Naive thymus-derived CD4-positive, alpha-beta T cell (primary cell): Measurements from ENCODE around the gene RASL11B. TPM values are rescaled to one million over a fixed set of nuclear protein-coding genes. Genes with fewer than 3 reads are reported as not detected.

Experiments
- ATAC-seq: fragments of 150-1000 bp; cut with Tn5 transposase; 2 replicates; pipeline ENCODE4 v1.10.0; 2021; ENCODE audit warnings: mild to moderate bottlenecking, moderate library complexity
- CTCF ChIA-PET: fragments of 350-600 bp; sonication (Branson Sonifier 250); formaldehyde crosslinking; loops from one replicate; lab custom pipeline; 2021; ENCODE audit warnings: antibody characterized with exemption; lab: Charles Lee
- POLR2A ChIA-PET: fragments of 350-600 bp; sonication (Branson Sonifier 250); formaldehyde crosslinking; loops from one replicate; lab custom pipeline; 2021; ENCODE audit warnings: antibody characterized with exemption, inconsistent platforms; lab: Charles Lee
- DNase-seq, 9 donors: peaks; one replicate each; pipeline versions ENCODE4 v3.0.0 to v3.0.0-alpha.2; 2020 to 2022; ENCODE audit warnings: mixed read lengths in 1 of 9
- H3K27ac ChIP-seq: one replicate; pipeline ENCODE4 v1.7.0; 2013; ENCODE audit warnings: mild to moderate bottlenecking, low read depth, low read length, moderate library complexity
- H3K27me3 ChIP-seq, 2 donors: one replicate each; pipeline ENCODE4 v1.7.0; 2013; ENCODE audit warnings: low read length in 2 of 2, mild to moderate bottlenecking in 2 of 2, moderate library complexity in 2 of 2; ENCODE audit not compliant: control insufficient read depth in 2 of 2, insufficient read depth in 2 of 2
- H3K36me3 ChIP-seq, 3 experiments: 1 replicate in 2 of 3; 2 replicates in 1 of 3; pipeline ENCODE4 v1.7.0; 2013; ENCODE audit warnings: low read length in 3 of 3, mild to moderate bottlenecking in 3 of 3, moderate library complexity in 1 of 3; ENCODE audit not compliant: insufficient read depth in 3 of 3, control insufficient read depth in 2 of 3
- H3K4me1 ChIP-seq, 2 donors: one replicate each; pipeline ENCODE4 v1.7.0; 2013; ENCODE audit warnings: low read length in 2 of 2, mild to moderate bottlenecking in 2 of 2, moderate library complexity in 1 of 2; ENCODE audit not compliant: control insufficient read depth in 2 of 2, insufficient read depth in 2 of 2
- H3K4me3 ChIP-seq: 2 replicates; pipeline ENCODE4 v1.7.0; 2013; ENCODE audit warnings: mild to moderate bottlenecking, low read length
- H3K9me3 ChIP-seq, 3 experiments: 1 replicate in 2 of 3; 2 replicates in 1 of 3; pipeline ENCODE4 v1.7.0; 2013; ENCODE audit warnings: low read length in 3 of 3; ENCODE audit not compliant: control insufficient read depth in 2 of 3
- H3K27ac Mint-ChIP-seq, 9 donors: one replicate each; pipeline ENCODE4 v1.8.0; 2020 to 2022; ENCODE audit warnings: mixed read lengths in 9 of 9, mild to moderate bottlenecking in 8 of 9, moderate library complexity in 5 of 9, inconsistent platforms in 2 of 9
- H3K27me3 Mint-ChIP-seq, 5 donors: one replicate each; pipeline ENCODE4 v1.8.0; 2021 to 2022; ENCODE audit warnings: mixed read lengths in 5 of 5, mild to moderate bottlenecking in 1 of 5
- H3K36me3 Mint-ChIP-seq, 5 donors: one replicate each; pipeline ENCODE4 v1.8.0; 2020 to 2022; ENCODE audit warnings: mixed read lengths in 5 of 5, mild to moderate bottlenecking in 3 of 5, inconsistent platforms in 1 of 5
- H3K4me1 Mint-ChIP-seq, 7 donors: one replicate each; pipeline ENCODE4 v1.8.0; 2020 to 2022; ENCODE audit warnings: mixed read lengths in 7 of 7, mild to moderate bottlenecking in 3 of 7, inconsistent platforms in 1 of 7
- H3K4me3 Mint-ChIP-seq, 10 donors: one replicate each; pipeline ENCODE4 v1.8.0; 2020 to 2022; ENCODE audit warnings: mild to moderate bottlenecking in 10 of 10, mixed read lengths in 10 of 10, moderate library complexity in 6 of 10, inconsistent platforms in 2 of 10
- H3K9me3 Mint-ChIP-seq, 11 donors: one replicate each; pipeline ENCODE4 v1.8.0; 2020 to 2022; ENCODE audit warnings: mixed read lengths in 11 of 11, mild to moderate bottlenecking in 4 of 11, inconsistent platforms in 1 of 11, moderate library complexity in 1 of 11
- intact Hi-C, 2 donors: fragments of 100-400 bp; cut with micrococcal nuclease; formaldehyde crosslinking; loops; one replicate each; pipeline ENCODE4 v1.15.1; 2023
- polyA plus RNA-seq, 2 donors: library from polyadenylated mRNA; unstranded; fragments of 300-500 nt; fragmentation: Illumina TruSeq; gene quantifications; one replicate each; pipeline ENCODE4 v1.2.3, GENCODE V29; 2021
- total RNA-seq, 6 experiments: library from RNA in 5 of 6; stranded (reverse) in 5 of 6; gene quantifications; 1 replicate in 5 of 6; 2 replicates in 1 of 6; pipeline ENCODE4 v1.2.3 and lab custom pipeline; 2021 to 2026

Gene RASL11B
- total and polyA plus RNA-seq, 7 experiments from 2014 or later: 0.11 to 0.41 TPM; not detected in 5

DNA sequence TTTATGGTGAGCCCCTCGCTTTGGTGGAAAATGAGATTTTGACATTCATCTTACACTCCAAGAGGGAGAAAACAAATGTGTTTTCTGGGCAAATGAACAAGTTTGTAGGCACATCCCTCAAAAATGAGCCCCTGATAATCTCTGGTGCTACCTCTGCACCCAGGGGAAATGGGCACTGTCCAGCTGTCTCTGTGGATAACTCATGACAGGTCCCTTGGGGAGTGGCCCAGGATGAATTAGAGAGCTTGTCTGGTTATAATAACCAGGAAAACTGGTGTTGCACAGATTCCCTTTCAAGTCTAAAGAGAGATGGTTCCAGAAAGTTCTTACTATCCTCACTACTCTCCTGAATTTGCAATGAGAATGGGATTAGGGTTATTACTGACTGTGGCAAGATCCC, 7.5 kb downstream of the RASL11B start:
- Mint-ChIP-seq H3K4me3 (no peak overlapping the region), H3K4me1 (peaks cover 0 to 6% (median 0%) of the 10 kb centered on the region in 7 donors), H3K36me3 (peaks cover 0 to 35% (median 34%) of the 10 kb centered on the region in 5 donors), H3K27ac (no peak overlapping the region), H3K27me3 (peaks cover 0 to 9% (median 0%) of the 10 kb centered on the region in 5 donors), H3K9me3 (no peaks in the 10 kb centered on the region)
- POLR2A ChIA-PET: no interaction called here
- CTCF ChIA-PET: no interaction called here
- no peak overlapping the region for H3K4me3 ChIP-seq
- no peak for DNase-seq
- ATAC-seq: no peak
- intact Hi-C loops: loop anchor here in 1 of 2 donors (10.0 kb wide), 1 partner anchor 505 kb away; the partner anchor contains the start of gene FIP1L1
- H3K27ac ChIP-seq: no peak overlapping the region
- peaks cover 0 to 8% (median 0%) of the 10 kb centered on the region in 3 experiments for H3K36me3 ChIP-seq
- no peaks in the 10 kb centered on the region for H3K9me3 ChIP-seq
- H3K4me1 ChIP-seq: no peaks in the 10 kb centered on the region
- no peaks in the 10 kb centered on the region for H3K27me3 ChIP-seq

DNA sequence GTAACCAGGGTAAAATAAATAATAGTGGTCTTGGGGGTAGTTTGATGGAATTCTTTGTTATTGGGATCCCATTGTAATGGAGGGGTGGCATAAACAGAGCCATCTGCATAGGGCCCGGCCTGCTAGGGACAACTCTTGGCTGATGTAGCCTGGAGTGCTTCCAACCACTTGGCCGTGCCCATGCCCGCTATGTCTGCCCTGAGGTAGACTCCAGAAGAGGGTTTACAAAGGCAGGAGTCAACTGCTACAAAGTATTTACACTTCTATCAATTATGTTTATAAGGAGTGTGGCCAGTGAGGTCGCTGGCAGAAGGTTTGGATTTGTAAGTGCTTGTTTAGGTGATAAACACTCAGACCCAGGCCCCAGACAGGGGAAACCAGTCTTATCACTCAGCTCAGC, 8.1 kb downstream of the RASL11B start:
- H3K4me3 ChIP-seq: no peak overlapping the region
- peaks cover 0 to 6% (median under 1%) of the 10 kb centered on the region in 7 donors for H3K4me1 Mint-ChIP-seq
- no peak overlapping the region for H3K27ac ChIP-seq
- ATAC-seq: no peak
- peaks cover 0 to 8% (median 0%) of the 10 kb centered on the region in 3 experiments for H3K36me3 ChIP-seq
- no peaks in the 10 kb centered on the region for H3K9me3 Mint-ChIP-seq
- DNase-seq: no peak
- H3K27ac Mint-ChIP-seq: no peak overlapping the region
- intact Hi-C loops: no loop called here
- H3K27me3 ChIP-seq: no peaks in the 10 kb centered on the region
- H3K27me3 Mint-ChIP-seq: peaks cover 0 to 3% (median 0%) of the 10 kb centered on the region in 5 donors
- ChIA-PET POLR2A (no interaction called here), CTCF (no interaction called here)
- H3K4me3 Mint-ChIP-seq: no peak overlapping the region
- no peaks in the 10 kb centered on the region for H3K4me1 ChIP-seq
- H3K9me3 ChIP-seq: no peaks in the 10 kb centered on the region
- peaks cover 0 to 38% (median 35%) of the 10 kb centered on the region in 5 donors for H3K36me3 Mint-ChIP-seq

DNA sequence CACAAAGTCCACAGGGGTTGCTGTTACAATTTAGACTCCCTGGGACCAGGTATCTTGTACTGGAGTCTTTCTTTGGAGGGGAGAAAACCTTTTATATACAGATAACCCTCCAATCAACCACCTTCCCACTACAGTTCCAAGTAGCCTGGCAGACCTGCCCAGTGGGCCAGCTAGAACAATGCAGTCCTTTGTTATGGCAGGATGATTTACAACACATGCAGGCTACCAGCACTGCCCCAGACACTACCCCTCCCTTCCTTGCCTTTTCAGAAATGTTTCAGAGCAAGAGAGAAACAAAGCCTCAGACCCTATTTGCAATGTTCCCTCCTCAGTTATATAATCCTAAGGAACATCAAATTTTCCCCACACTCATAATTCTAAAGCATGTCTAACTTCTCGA, 11.1 kb downstream of the RASL11B start:
- Mint-ChIP-seq H3K27me3 (no peaks in the 10 kb centered on the region), H3K36me3 (peaks cover 0 to 55% (median 35%) of the 10 kb centered on the region in 5 donors), H3K4me1 (peaks cover 4 to 27% (median 15%) of the 10 kb centered on the region in 7 donors), H3K9me3 (peaks cover 0 to 3% (median 0%) of the 10 kb centered on the region in 11 donors), H3K27ac (no peak overlapping the region), H3K4me3 (no peak overlapping the region)
- Histone ChIP-seq H3K4me1 (no peaks in the 10 kb centered on the region), H3K27ac (no peak overlapping the region), H3K36me3 (peaks cover 0 to 8% (median 0%) of the 10 kb centered on the region in 3 experiments), H3K9me3 (no peaks in the 10 kb centered on the region), H3K4me3 (no peak overlapping the region), H3K27me3 (no peaks in the 10 kb centered on the region)
- DNase-seq (no peak), ATAC-seq (no peak)
- ChIA-PET POLR2A (no interaction called here), CTCF (no interaction called here)
- intact Hi-C loops: no loop called here

DNA sequence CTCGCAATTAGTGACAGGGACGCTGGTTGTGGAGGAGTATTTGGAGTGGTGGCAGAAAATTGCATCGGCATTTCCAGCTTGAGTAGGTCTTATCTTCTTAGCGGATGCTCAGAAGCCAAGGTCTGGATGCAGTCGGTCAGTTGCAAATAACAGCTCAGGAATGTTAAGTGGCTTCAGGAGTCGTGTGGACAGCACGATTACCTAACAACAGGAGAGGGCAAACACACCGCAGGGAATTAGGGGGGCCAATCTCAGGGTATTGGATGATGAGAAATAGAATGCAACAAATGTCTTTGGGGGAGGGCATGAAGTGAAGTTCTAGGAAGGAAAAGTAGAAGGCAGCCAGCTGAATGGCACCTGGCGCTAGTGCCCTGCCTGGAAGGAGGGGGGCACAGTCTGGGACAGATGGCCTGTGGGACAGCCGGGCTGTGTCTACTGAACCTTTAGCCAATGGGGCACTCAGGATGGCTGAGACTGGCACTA, 11.8 kb downstream of the RASL11B start:
- Mint-ChIP-seq H3K9me3 (peaks cover 0 to 3% (median 0%) of the 10 kb centered on the region in 11 donors), H3K27me3 (no peaks in the 10 kb centered on the region), H3K36me3 (peaks cover 0 to 57% (median 35%) of the 10 kb centered on the region in 5 donors), H3K4me3 (no peak overlapping the region), H3K4me1 (peaks cover 4 to 28% (median 15%) of the 10 kb centered on the region in 7 donors), H3K27ac (no peak overlapping the region)
- intact Hi-C loops: no loop called here
- Histone ChIP-seq H3K27ac (no peak overlapping the region), H3K27me3 (no peaks in the 10 kb centered on the region), H3K4me1 (no peaks in the 10 kb centered on the region), H3K9me3 (no peaks in the 10 kb centered on the region), H3K4me3 (no peak overlapping the region), H3K36me3 (peaks cover 0 to 8% (median 0%) of the 10 kb centered on the region in 3 experiments)
- ChIA-PET POLR2A (no interaction called here), CTCF (no interaction called here)
- ATAC-seq (no peak), DNase-seq (no peak)

DNA sequence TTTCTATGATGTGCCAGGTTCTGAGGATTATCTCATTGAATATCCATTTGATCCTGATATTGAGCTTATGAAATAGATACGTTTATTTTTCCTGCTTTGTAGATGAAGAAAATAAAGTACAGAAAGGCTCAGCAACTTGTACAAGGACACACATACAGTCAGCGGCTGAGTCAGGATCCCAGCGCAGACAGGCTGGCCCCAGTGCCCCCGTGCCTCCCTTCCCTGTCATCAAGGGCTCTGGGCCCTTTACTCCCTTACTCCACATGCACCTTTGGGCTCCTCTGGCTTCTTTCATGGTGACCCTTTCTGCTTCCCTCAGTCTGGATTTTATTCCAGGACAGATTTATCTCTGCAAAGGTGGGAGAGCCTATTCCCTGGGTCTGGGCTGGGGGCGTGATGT, 12.8 kb downstream of the RASL11B start:
- intact Hi-C loops: no loop called here
- no peak for DNase-seq
- CTCF ChIA-PET: no interaction called here
- Mint-ChIP-seq H3K36me3 (peaks cover 0 to 57% (median 35%) of the 10 kb centered on the region in 5 donors), H3K27me3 (no peaks in the 10 kb centered on the region), H3K27ac (no peak overlapping the region), H3K4me3 (no peak overlapping the region), H3K4me1 (peaks cover 4 to 28% (median 15%) of the 10 kb centered on the region in 7 donors), H3K9me3 (peaks cover 0 to 3% (median 0%) of the 10 kb centered on the region in 11 donors)
- Histone ChIP-seq H3K36me3 (peaks cover 0 to 8% (median 0%) of the 10 kb centered on the region in 3 experiments), H3K4me1 (no peaks in the 10 kb centered on the region), H3K4me3 (no peak overlapping the region), H3K27me3 (no peaks in the 10 kb centered on the region), H3K9me3 (no peaks in the 10 kb centered on the region), H3K27ac (no peak overlapping the region)
- ATAC-seq: no peak
- POLR2A ChIA-PET: no interaction called here

DNA sequence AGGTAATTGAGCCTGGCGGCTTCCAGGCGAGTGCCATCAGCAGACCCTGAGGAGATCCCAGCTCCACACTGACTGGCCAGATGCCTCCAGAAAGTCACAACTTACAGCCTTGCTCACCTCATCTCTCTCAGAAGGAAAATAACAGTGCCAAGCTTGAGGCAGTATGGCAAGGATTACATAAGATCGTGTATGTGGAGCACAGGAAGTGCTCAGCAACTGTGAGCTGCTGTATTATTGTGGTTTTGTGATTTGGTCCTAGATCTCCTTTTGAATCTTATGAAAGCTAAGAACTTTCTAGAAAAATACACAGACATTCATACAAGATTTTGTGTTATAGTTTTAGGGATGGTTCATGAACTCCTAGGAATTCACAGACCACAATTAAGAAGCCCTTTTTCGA, 14.0 kb downstream of the RASL11B start:
- H3K4me3 ChIP-seq: no peak overlapping the region
- H3K9me3 ChIP-seq: no peaks in the 10 kb centered on the region
- Mint-ChIP-seq H3K27me3 (no peaks in the 10 kb centered on the region), H3K4me1 (peaks cover 4 to 29% (median 15%) of the 10 kb centered on the region in 7 donors), H3K9me3 (peaks cover 0 to 3% (median 0%) of the 10 kb centered on the region in 11 donors), H3K4me3 (peak overlapping the region in 4 of 10 donors; percentile 3 to 57 (median 22)), H3K36me3 (peaks cover 0 to 51% (median 29%) of the 10 kb centered on the region in 5 donors), H3K27ac (peak overlapping the region in 5 of 9 donors; percentile 12 to 72 (median 63))
- H3K4me1 ChIP-seq: no peaks in the 10 kb centered on the region
- CTCF ChIA-PET: interaction anchor here (0.7 kb wide), 1 partner anchor 19 kb away, joined by 3 read pairs; no protein-coding TSS in a partner anchor
- ATAC-seq: no peak
- POLR2A ChIA-PET: interaction anchor here (1.0 kb wide), 1 partner anchor 27 kb away, joined by 3 read pairs; no protein-coding TSS in a partner anchor
- H3K36me3 ChIP-seq: peaks cover 0 to 8% (median 0%) of the 10 kb centered on the region in 3 experiments
- H3K27ac ChIP-seq: no peak overlapping the region
- DNase-seq: peak in 3 of 9 donors; percentile 10 to 30 (median 23)
- H3K27me3 ChIP-seq: no peaks in the 10 kb centered on the region
- intact Hi-C loops: no loop called here
